Measurements from ENCODE around the gene HNRNPUL1.

- TF ChIP-seq CTCF (IDR thresholded peaks at IDR 0.05): no peak
- no peak for TF ChIP-seq POLR2A (IDR thresholded peaks at IDR 0.05)
These were observed 30.2 kb downstream of the HNRNPUL1 start for GRCh38 chr19:41294393-41294792.
